K562 (cell line): ENCODE results near the gene CCT5. TPM values are rescaled to one million over a fixed set of nuclear protein-coding genes. Genes with fewer than 3 reads are reported as not detected.

Experiments
- CC2D1A ChIP-seq: fragments of 450-650 bp; IDR thresholded peaks from 2 replicates; pipeline ENCODE4 v1.6.1; 2017; ENCODE audit warnings: mild to moderate bottlenecking
- COPS2 ChIP-seq: fragments of 450-650 bp; conservative IDR thresholded peaks from 2 replicates; pipeline ENCODE4 v1.6.1; 2016; ENCODE audit warnings: mild to moderate bottlenecking, moderate library complexity
- GABPB2 ChIP-seq: fragments of 250-450 bp; sonication (Bioruptor Pico); conservative IDR thresholded peaks from 2 replicates; pipeline ENCODE4 v1.5.1; 2021; ENCODE audit warnings: mild to moderate bottlenecking
- GATAD2A ChIP-seq: fragments of 450-650 bp; IDR thresholded peaks from 2 replicates; pipeline ENCODE4 v1.6.1; 2017
- HDAC3 ChIP-seq: fragments of 450-650 bp; IDR thresholded peaks from 2 replicates; pipeline ENCODE4 v1.6.1; 2018; ENCODE audit warnings: borderline replicate concordance, mild to moderate bottlenecking, moderate library complexity; ENCODE audit not compliant: partially characterized antibody
- NR2C2 ChIP-seq, 2 experiments: fragments of 200-800 bp in 1 of 2; sonication (Bioruptor generic) in 1 of 2; sonication (generic) in 1 of 2; formaldehyde crosslinking in 1 of 2; IDR thresholded peaks; 2 replicates each; pipeline versions ENCODE4 v1.6.1 to v1.8.0; 2016 to 2022; ENCODE audit warnings: mild to moderate bottlenecking in 1 of 2, missing compliant biosample characterization in 1 of 2, missing genetic modification characterization in 1 of 2, missing genetic modification reagents in 1 of 2
- NR3C1 ChIP-seq: sonication (generic); formaldehyde crosslinking; IDR thresholded peaks from 2 replicates; pipeline ENCODE4 v1.8.1; 2022; ENCODE audit warnings: missing genetic modification reagents
- PPARD ChIP-seq: fragments of 250-450 bp; sonication (Bioruptor Pico); IDR thresholded peaks from 2 replicates; pipeline ENCODE4 v1.8.0; 2022; ENCODE audit warnings: inconsistent platforms, mild to moderate bottlenecking, moderate library complexity
- SAP30 ChIP-seq: fragments of 200-600 bp; sonication (generic); IDR thresholded peaks from 2 replicates; pipeline ENCODE4 v1.6.1; 2012; ENCODE audit warnings: borderline replicate concordance, low read depth, mild to moderate bottlenecking, moderate library complexity, low read length, control low read depth, inconsistent platforms; ENCODE audit not compliant: insufficient read depth, poor library complexity, severe bottlenecking
- SP2 ChIP-seq: IDR thresholded peaks from 2 replicates; pipeline ENCODE4 v1.6.1; 2011; ENCODE audit warnings: mild to moderate bottlenecking, low read depth, low read length, moderate library complexity; ENCODE audit not compliant: poor library complexity, severe bottlenecking; ENCODE audit errors: extremely low read depth
- TAF9B ChIP-seq: fragments of 450-650 bp; IDR thresholded peaks from 2 replicates; pipeline ENCODE4 v1.6.1; 2018; ENCODE audit warnings: mild to moderate bottlenecking; ENCODE audit not compliant: partially characterized antibody
- TCF7L2 ChIP-seq: fragments of 150-350 bp; IDR thresholded peaks from 2 replicates; pipeline ENCODE4 v1.6.1; 2016; ENCODE audit warnings: low read depth, mild to moderate bottlenecking, low read length, moderate library complexity
- YY1 ChIP-seq, 3 experiments: IDR thresholded peaks; 2 replicates each; pipeline ENCODE4 v1.6.1; 2011; ENCODE audit warnings: low read length in 2 of 3, mild to moderate bottlenecking in 2 of 3, moderate library complexity in 2 of 3, borderline replicate concordance in 1 of 3, control low read depth in 1 of 3, low read depth in 1 of 3; ENCODE audit not compliant: insufficient read depth in 3 of 3, insufficient replicate concordance in 2 of 3, control insufficient read depth in 1 of 3, insufficient read length in 1 of 3; ENCODE audit errors: extremely low read depth in 1 of 3
- ZNF274 ChIP-seq: IDR thresholded peaks from 2 replicates; pipeline ENCODE4 v1.6.1; 2011; ENCODE audit warnings: low read depth, mild to moderate bottlenecking, low read length, moderate library complexity, borderline replicate concordance
- polyA plus RNA-seq, 8 experiments: library from polyadenylated mRNA; depleted of rRNA in 4 of 8; stranded (reverse) in 5 of 8; unstranded in 3 of 8; fragments of >200 nt; fragmentation: Nextera tagmentation in 2 of 8; fragmentation: Illumina TruSeq in 1 of 8; extraction: Ambion mirVana in 2 of 8; extraction: Trizol in 1 of 8; gene quantifications; 2 replicates each; pipeline versions ENCODE4 v1.2.1 to v1.2.3, GENCODE V29; 2011 to 2014; ENCODE audit warnings: inconsistent platforms in 1 of 8, missing spikeins in 1 of 8
- total RNA-seq, 7 experiments: library from RNA; depleted of rRNA in 6 of 7; stranded (reverse); fragments of >200 nt in 6 of 7; fragmentation: Illumina TruSeq in 2 of 7; extraction: Trizol in 2 of 7; gene quantifications; 2 replicates each; pipeline versions ENCODE4 v1.2.1 to v1.2.3, GENCODE V29; 2011 to 2021; ENCODE audit warnings: low replicate concordance in 1 of 7
- TF ChIP-seq, protein P1 (sequence below), 2 experiments: fragments of 450-650 bp in 1 of 2; IDR thresholded peaks; 2 replicates each; pipeline ENCODE4 v1.6.1; 2011 to 2017; ENCODE audit warnings: low read depth in 2 of 2, antibody characterized with exemption in 1 of 2, borderline replicate concordance in 1 of 2, low read length in 1 of 2, mild to moderate bottlenecking in 1 of 2, mixed read lengths in 1 of 2; ENCODE audit not compliant: control insufficient read depth in 1 of 2
- TF ChIP-seq, protein P2 (sequence below): IDR thresholded peaks from 3 replicates; pipeline ENCODE4 v1.6.1; 2011; ENCODE audit warnings: borderline replicate concordance, mild to moderate bottlenecking, moderate library complexity; ENCODE audit not compliant: insufficient read length; ENCODE audit errors: extremely low read depth

CCT5 gene
- total and polyA plus RNA-seq, 9 of the 15 experiments (the other 6 are each of a cell fraction or from before 2014, with no cell fraction given), result 782 to 1,606 (median 1,153) TPM

DNA sequence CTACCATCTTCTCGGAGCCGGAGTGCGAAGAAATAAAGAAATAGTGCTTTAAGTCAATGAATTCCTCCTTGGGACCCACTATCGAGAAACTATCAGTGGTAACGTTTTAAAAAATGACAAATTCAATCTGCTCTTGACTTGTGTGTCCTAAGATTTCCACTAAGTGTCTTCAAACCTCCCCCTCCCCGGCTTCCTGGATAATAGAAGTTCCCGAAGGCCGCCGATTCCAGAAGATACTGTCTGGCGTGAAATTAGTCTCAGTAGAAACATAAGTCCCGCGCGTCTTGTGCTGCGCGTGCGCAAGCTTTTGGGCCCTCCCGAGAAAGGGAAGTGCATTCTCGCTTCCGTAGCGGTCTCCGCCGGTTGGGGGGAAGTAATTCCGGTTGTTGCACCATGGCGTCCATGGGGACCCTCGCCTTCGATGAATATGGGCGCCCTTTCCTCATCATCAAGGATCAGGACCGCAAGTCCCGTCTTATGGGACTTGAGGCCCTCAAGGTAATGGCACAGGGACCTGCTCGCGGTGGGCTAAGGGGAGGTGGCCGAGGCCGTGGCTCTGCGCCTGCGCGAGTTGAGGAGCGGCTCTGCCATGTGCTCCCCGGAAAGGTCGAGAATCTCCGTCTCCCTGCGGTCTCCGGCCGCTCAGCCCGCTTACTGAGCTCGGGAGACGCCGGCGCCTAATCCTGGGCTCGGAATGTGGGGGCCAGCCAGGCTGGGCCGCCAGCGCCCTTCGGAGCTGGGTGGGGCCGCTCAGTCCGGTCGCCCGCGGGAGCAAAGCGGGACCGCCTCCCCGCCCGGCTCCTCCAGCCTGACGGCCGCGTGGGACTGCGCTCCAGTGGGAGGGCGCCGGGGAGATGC, at the start of gene CCT5 (continued):
- TF ChIP-seq, protein P1, sequence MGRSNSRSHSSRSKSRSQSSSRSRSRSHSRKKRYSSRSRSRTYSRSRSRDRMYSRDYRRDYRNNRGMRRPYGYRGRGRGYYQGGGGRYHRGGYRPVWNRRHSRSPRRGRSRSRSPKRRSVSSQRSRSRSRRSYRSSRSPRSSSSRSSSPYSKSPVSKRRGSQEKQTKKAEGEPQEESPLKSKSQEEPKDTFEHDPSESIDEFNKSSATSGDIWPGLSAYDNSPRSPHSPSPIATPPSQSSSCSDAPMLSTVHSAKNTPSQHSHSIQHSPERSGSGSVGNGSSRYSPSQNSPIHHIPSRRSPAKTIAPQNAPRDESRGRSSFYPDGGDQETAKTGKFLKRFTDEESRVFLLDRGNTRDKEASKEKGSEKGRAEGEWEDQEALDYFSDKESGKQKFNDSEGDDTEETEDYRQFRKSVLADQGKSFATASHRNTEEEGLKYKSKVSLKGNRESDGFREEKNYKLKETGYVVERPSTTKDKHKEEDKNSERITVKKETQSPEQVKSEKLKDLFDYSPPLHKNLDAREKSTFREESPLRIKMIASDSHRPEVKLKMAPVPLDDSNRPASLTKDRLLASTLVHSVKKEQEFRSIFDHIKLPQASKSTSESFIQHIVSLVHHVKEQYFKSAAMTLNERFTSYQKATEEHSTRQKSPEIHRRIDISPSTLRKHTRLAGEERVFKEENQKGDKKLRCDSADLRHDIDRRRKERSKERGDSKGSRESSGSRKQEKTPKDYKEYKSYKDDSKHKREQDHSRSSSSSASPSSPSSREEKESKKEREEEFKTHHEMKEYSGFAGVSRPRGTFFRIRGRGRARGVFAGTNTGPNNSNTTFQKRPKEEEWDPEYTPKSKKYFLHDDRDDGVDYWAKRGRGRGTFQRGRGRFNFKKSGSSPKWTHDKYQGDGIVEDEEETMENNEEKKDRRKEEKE (IDR thresholded peaks at IDR 0.05; ENCODE audit: borderline replicate concordance in 1 of 2, control insufficient read depth in 1 of 2, low read depth in 2 of 2, low read length in 1 of 2), result peak in 1 of 2 experiments; percentile 94; a peak in 2 of 4 replicates
- TF ChIP-seq PPARD (CRISPR knock-in tag) (no peak), SP2 (no peak), NR3C1 (no peak), YY1 (IDR thresholded peaks at IDR 0.05; ENCODE audit: borderline replicate concordance in 1 of 3, control insufficient read depth in 1 of 3, extremely low read depth in 1 of 3, insufficient read depth in 3 of 3, insufficient read length in 1 of 3, insufficient replicate concordance in 2 of 3, low read depth in 1 of 3, low read length in 2 of 3) (peak in 2 of 3 experiments; percentile 81 to 90), GABPB2 (0 out of 2 replicates have a peak, but pooled peaks have one; percentile 48), HDAC3 (peak; percentile 65), ZNF274 (no peak), GATAD2A (no peak), TAF9B (peak; percentile 89), TCF7L2 (peak; percentile 94), CC2D1A (no peak), NR2C2 (CRISPR knock-in tag; IDR thresholded peaks at IDR 0.05) (peak; percentile 75; the same call in 1 of the 2 replicates), NR2C2 (tag; IDR thresholded peaks at IDR 0.05) (peak; percentile 93), SAP30 (peak; percentile 92), COPS2 (no peak)
- TF ChIP-seq, protein P2, sequence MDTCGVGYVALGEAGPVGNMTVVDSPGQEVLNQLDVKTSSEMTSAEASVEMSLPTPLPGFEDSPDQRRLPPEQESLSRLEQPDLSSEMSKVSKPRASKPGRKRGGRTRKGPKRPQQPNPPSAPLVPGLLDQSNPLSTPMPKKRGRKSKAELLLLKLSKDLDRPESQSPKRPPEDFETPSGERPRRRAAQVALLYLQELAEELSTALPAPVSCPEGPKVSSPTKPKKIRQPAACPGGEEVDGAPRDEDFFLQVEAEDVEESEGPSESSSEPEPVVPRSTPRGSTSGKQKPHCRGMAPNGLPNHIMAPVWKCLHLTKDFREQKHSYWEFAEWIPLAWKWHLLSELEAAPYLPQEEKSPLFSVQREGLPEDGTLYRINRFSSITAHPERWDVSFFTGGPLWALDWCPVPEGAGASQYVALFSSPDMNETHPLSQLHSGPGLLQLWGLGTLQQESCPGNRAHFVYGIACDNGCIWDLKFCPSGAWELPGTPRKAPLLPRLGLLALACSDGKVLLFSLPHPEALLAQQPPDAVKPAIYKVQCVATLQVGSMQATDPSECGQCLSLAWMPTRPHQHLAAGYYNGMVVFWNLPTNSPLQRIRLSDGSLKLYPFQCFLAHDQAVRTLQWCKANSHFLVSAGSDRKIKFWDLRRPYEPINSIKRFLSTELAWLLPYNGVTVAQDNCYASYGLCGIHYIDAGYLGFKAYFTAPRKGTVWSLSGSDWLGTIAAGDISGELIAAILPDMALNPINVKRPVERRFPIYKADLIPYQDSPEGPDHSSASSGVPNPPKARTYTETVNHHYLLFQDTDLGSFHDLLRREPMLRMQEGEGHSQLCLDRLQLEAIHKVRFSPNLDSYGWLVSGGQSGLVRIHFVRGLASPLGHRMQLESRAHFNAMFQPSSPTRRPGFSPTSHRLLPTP, result no peak
